ENCODE results near the gene EXOC2.

Gene EXOC2

DNA sequence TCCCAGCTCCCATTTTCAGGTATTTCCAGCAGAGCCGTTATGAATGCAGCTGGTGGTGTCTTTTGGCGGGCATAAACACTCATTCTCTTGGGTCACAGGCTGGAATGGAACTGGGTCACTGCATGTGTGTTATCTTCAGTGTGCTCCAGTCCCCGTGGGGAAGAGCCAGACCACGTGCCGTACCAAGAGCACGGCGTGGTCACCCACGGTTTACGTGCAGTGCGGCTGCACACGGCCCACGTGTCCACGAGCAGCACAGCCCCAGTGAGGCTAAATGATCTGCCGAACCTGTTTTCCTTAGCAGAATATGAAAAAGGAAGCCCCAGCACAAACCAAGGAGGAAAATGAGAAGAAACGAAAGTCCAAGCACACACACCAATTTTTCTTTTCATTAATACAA lies 179.9 kb downstream of the EXOC2 start:
- ATAC-seq (ENCODE audit: insufficient read depth, low read depth) = no peak

DNA sequence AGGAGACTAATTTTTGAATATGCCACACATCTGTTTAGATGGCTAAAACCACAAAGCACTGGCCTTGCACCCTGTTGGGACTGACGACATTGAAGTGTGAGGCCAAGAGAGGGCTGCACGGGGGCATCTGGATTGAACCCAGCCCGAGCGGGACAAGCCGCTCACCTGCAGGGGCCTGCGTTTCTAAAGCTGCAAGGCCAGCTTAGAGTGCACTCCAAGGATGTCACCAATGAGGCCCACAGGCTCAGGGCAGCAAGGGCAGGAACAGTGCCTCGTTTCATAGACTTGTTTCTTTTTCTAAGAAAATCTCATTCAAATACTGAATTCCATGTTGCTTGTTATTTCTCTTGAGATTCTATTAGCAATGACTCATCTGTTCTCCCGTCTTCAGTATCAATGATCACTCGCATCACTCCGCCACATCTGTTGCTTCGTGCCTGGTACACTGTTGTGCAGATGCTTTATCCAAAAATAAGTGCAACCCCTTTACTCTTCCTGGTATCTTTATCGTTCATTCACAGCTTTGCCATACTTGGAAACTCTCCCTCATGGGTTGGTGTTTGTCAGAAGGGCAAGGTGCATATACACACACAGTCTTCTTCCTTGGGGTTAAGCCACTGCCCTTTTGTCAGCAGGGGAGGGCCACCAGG lies 181.3 kb downstream of the EXOC2 start:
- no peak for DNase-seq
- TF ChIP-seq EZH2 (IDR thresholded peaks at IDR 0.05; ENCODE audit: borderline replicate concordance, low read depth, low read length, severe bottlenecking) (no peak), CTCF (IDR thresholded peaks at IDR 0.05; ENCODE audit: borderline replicate concordance, extremely low read depth, low read length, poor library complexity, severe bottlenecking) (no peak)

More for the DNA sequence above, 179.9 kb downstream of the EXOC2 start:
- H3K27me3 ChIP-seq (ENCODE audit: insufficient read depth, low read length, poor library complexity) = no peaks in the 10 kb centered on the region
- H3K4me3 ChIP-seq (ENCODE audit: low read depth in 1 of 2, low read length in 2 of 2) = no peak overlapping the region
- no peak overlapping the region for H3K27ac ChIP-seq (ENCODE audit: low read length)
- H2AFZ ChIP-seq (ENCODE audit: low read depth, low read length) = no peak overlapping the region
- H3K9me3 ChIP-seq (ENCODE audit: insufficient read depth, low read length, severe bottlenecking) = no peaks in the 10 kb centered on the region
- no peak for TF ChIP-seq EZH2 (IDR thresholded peaks at IDR 0.05; ENCODE audit: borderline replicate concordance, low read depth, low read length, severe bottlenecking)
- TF ChIP-seq CTCF (IDR thresholded peaks at IDR 0.05; ENCODE audit: borderline replicate concordance, extremely low read depth, low read length, poor library complexity, severe bottlenecking) = no peak
- H3K4me2 ChIP-seq (ENCODE audit: insufficient read depth, low read length) = no peak overlapping the region
- no peak for DNase-seq
- 0 out of 2 replicates have a peak, but pooled peaks cover 4% of the 10 kb centered on the region for H4K20me1 ChIP-seq (ENCODE audit: insufficient read depth, low read length)
- H3K9ac ChIP-seq (ENCODE audit: low read depth, low read length) = no peak overlapping the region
- H3K4me1 ChIP-seq (ENCODE audit: insufficient read depth, low read length) = peaks cover 25% of the 10 kb centered on the region
- H3K79me2 ChIP-seq (ENCODE audit: insufficient read depth, low read length) = no peaks in the 10 kb centered on the region
- H3K36me3 ChIP-seq (ENCODE audit: insufficient read depth, low read length) = no peaks in the 10 kb centered on the region

GRCh38 chr6:509676-510075 lies 183.3 kb downstream of the EXOC2 start:
- ATAC-seq (ENCODE audit: insufficient read depth, low read depth) = peak; percentile 91
- H3K9ac ChIP-seq (ENCODE audit: low read depth, low read length) = no peak overlapping the region

More for the DNA sequence above, 181.3 kb downstream of the EXOC2 start:
- Histone ChIP-seq H3K4me2 (ENCODE audit: insufficient read depth, low read length) (no peak overlapping the region), H3K27me3 (ENCODE audit: insufficient read depth, low read length, poor library complexity) (no peaks in the 10 kb centered on the region), H3K79me2 (ENCODE audit: insufficient read depth, low read length) (no peaks in the 10 kb centered on the region), H3K27ac (ENCODE audit: low read length) (no peak overlapping the region), H4K20me1 (ENCODE audit: insufficient read depth, low read length) (0 out of 2 replicates have a peak, but pooled peaks cover 4% of the 10 kb centered on the region), H3K4me1 (ENCODE audit: insufficient read depth, low read length) (peaks cover 25% of the 10 kb centered on the region), H3K36me3 (ENCODE audit: insufficient read depth, low read length) (no peaks in the 10 kb centered on the region), H3K4me3 (ENCODE audit: low read depth in 1 of 2, low read length in 2 of 2) (no peak overlapping the region), H2AFZ (ENCODE audit: low read depth, low read length) (no peak overlapping the region), H3K9me3 (ENCODE audit: insufficient read depth, low read length, severe bottlenecking) (no peaks in the 10 kb centered on the region), H3K9ac (ENCODE audit: low read depth, low read length) (no peak overlapping the region)
- ATAC-seq (ENCODE audit: insufficient read depth, low read depth) = no peak

More at GRCh38 chr6:509676-510075, 183.3 kb downstream of the EXOC2 start:
- Histone ChIP-seq H3K4me2 (ENCODE audit: insufficient read depth, low read length) (no peak overlapping the region), H3K4me1 (ENCODE audit: insufficient read depth, low read length) (peaks cover 25% of the 10 kb centered on the region), H3K9me3 (ENCODE audit: insufficient read depth, low read length, severe bottlenecking) (no peaks in the 10 kb centered on the region), H3K27ac (ENCODE audit: low read length) (peak overlapping the region; percentile 41; the same call in 1 of the 2 replicates), H2AFZ (ENCODE audit: low read depth, low read length) (no peak overlapping the region), H3K36me3 (ENCODE audit: insufficient read depth, low read length) (no peaks in the 10 kb centered on the region), H4K20me1 (ENCODE audit: insufficient read depth, low read length) (0 out of 2 replicates have a peak, but pooled peaks cover 3% of the 10 kb centered on the region), H3K27me3 (ENCODE audit: insufficient read depth, low read length, poor library complexity) (no peaks in the 10 kb centered on the region), H3K4me3 (ENCODE audit: low read depth in 1 of 2, low read length in 2 of 2) (no peak overlapping the region), H3K79me2 (ENCODE audit: insufficient read depth, low read length) (no peaks in the 10 kb centered on the region)
- DNase-seq = no peak
- TF ChIP-seq CTCF (IDR thresholded peaks at IDR 0.05; ENCODE audit: borderline replicate concordance, extremely low read depth, low read length, poor library complexity, severe bottlenecking) = no peak
- TF ChIP-seq EZH2 (IDR thresholded peaks at IDR 0.05; ENCODE audit: borderline replicate concordance, low read depth, low read length, severe bottlenecking) = no peak
